Myometrial cell (primary cell): Measurements from ENCODE around the gene ELOVL3. TPM values are rescaled to one million over a fixed set of nuclear protein-coding genes. Genes with fewer than 3 reads are reported as not detected.

Experiments used
- total RNA-seq: library from RNA; depleted of rRNA; stranded (reverse); fragments of >200 nt; gene quantifications from 2 replicates; pipeline ENCODE4 v1.2.3, GENCODE V29; 2015

Gene ELOVL3, protein sequence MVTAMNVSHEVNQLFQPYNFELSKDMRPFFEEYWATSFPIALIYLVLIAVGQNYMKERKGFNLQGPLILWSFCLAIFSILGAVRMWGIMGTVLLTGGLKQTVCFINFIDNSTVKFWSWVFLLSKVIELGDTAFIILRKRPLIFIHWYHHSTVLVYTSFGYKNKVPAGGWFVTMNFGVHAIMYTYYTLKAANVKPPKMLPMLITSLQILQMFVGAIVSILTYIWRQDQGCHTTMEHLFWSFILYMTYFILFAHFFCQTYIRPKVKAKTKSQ
- not detected in 2 replicates for total RNA-seq

DNA sequence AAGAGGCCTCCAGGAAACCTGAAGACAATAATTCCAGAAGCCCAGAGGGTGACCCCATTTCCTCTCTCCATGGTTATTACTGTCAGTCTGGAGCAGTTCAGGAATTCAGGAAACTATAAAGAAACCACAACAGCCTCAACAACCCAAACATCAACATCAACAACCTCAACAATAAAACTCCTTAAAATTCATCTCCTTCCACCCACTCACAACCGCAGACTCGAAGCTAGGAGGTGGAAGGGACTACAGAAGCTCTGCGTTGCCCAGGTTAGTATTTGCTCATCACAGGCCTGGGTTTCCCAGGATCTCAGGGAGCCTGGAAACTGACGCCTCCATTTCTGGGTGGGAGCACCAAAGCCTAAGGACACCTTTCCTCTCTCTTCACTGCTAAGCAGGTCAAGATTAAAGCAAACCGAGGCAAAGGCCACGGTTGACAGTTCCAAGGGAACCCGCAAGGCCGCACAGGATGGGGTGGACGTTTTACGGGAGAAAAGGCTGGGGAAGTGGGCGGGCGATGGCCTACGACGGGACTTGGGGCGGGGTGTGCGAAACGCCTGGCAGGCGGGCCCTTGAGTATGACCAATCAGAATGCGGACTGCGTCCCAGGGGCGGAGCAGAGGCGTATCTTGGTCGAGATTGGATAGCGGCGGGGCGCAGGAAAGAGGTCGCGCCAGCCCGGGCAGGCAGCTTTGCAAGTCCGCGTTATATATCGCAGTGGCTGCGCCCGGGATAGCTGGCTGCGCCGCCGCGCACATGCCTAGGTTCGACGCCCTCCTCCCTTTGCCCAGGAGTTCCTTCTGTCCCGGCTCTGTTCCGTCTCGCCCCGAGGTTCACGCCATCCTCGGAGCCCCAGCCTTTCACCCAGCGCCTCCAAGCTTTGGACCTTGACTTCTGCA is at the start of gene ELOVL3:
Gene ELOVL3 (plus strand): TSS at position 654 of the 896 bp plus-strand sequence. CDS start 250 bp downstream, outside the sequence.

DNA sequence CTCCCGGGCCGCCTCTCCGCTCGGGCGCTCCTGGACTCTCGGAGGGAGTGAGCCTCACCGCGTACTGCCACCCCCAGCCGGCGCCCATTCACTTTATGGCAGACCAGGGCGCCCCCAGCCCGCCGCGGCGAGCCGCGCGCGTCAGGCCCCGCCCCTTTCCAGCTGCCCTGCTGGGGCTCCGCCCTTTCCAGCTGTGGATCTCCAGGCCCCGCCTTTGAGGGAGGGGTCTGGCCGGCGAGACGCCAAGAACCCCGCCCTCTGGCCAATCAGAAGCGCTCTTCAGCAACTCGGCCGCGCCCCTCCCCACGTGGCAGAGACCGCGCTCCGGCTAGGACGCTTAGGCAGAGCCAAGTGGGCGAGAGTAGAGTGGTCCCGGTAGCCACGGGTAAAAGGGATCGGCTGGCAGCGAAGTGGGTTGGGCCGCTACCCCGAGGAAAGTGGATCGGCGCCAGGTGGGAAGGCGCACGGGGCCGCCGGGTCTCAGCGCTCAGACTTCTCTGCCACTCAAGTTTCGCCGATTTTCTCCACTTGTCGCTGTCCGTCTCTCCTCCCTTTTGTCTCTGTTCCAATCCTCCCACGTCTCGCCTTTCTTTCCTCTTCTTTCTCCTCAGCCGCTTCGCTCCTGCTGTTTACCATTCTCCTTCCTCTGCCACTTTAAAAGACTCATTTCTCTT is 15.5 kb downstream of the ELOVL3 start, which contains the start of gene PITX3:
Gene PITX3 (minus strand): TSS at position 69 of the 674 bp plus-strand sequence. CDS start 9,432 bp downstream, outside the sequence.

DNA sequence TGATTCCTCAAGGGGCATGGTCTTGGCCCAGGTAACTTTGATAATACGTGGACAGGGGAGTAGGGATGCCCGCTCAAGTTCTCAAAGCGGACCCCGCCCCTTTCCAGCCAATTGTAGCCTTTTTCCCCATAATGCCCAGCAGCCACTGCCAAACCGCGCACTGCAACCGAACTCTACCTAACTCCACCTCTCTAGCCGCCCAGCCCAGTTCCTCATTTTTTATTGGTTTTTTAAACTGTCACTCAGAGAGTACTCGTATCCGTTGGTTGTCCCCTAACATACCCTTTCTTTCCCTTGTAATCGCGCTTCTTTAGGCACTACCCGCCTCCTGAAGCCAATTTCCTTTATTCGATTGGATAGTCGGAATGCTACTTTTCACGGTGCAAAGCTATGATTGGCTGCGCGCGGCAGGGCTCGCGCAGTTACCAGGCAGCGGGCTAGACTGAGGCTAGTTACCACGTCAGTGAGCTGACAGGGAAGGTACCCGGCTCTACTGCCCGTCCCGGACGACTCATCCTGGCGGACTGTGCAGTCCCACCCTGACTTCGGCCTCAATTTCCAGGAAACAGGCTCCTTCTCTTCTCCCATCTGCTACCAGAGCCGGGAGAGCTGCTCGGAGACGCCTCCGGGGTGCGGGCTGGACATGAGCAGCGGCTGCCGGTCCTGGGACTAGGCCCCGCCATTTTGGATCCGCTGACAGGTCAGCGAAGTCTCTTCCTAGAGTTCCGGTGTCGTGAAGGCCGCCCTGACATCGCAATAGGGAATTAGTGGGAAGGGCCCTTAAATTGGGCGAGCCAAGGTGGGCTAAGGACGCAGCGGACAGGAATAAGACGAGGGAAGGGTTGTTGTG is 19.2 kb downstream of the ELOVL3 start, which contains the start of gene GBF1:
Gene GBF1 (plus strand): TSS at position 451 of the 850 bp plus-strand sequence. CDS start 13,407 bp downstream, outside the sequence.

Other genes with a start within 250 kb of the ELOVL3 start
- 8.2 and 10.7 TPM in 2 replicates for gene ARMH3, start 170.1 kb upstream of the ELOVL3 start, total RNA-seq
- gene HPS6, start 160.9 kb upstream of the ELOVL3 start, total RNA-seq, result 32.0 and 36.5 TPM in 2 replicates
- gene LDB1, start 105.9 kb upstream of the ELOVL3 start, total RNA-seq, result 19.3 and 21.8 TPM in 2 replicates
- 12.7 and 15.2 TPM in 2 replicates for gene PPRC1, start 93.3 kb upstream of the ELOVL3 start, total RNA-seq
- 42.4 and 42.7 TPM in 2 replicates for gene NOLC1, start 73.9 kb upstream of the ELOVL3 start, total RNA-seq
- gene PITX3, start 15.2 kb downstream of the ELOVL3 start, total RNA-seq, result not detected in 2 replicates
- gene GBF1, start 19.2 kb downstream of the ELOVL3 start, total RNA-seq, result 51.6 and 52.5 TPM in 2 replicates
- gene NFKB2, start 169.4 kb downstream of the ELOVL3 start, total RNA-seq, result 25.9 and 33.4 TPM in 2 replicates
- 9.2 and 14.1 TPM in 2 replicates for gene PSD, start 192.5 kb downstream of the ELOVL3 start, total RNA-seq
- gene FBXL15, start 194.5 kb downstream of the ELOVL3 start, total RNA-seq, result 26.8 and 31.7 TPM in 2 replicates
- 103 and 137 TPM in 2 replicates for gene CUEDC2, start 206.3 kb downstream of the ELOVL3 start, total RNA-seq
- not detected in 2 replicates for gene C10orf95, start 225.2 kb downstream of the ELOVL3 start, total RNA-seq